ENCODE data around the gene SYNDIG1.

DNA sequence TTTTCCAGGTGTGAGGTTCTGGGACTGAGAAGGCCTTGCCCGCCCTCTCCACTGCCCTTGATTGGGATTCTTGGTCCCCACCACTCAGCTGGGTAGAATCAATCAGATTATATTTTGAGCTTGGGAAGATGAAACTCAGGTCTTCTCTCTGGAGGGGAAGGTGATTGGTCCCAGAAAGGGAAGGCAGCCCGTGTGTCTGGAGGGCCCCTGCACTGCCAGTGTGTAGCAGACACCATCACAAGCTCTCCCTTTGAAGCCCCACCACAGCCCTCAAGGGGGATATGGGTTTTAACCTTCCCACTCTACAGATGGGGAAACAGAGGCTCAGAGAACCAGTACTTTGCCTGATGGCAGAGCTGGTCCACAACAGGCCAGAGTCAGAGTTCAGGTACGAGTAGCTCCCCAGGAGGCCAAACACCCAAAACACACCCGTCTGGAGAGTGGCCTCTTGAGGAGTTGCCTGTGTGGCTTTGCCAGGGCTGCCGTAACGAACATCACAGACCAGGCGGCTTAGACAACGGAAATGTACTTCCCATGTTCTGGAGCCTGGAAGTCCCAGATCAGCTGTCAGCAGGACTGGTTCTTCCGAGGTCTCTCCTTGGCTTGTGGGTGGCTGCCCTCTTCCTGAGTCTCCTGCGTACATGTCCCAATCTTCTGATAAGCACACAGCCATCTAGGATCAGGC lies 205.6 kb downstream of the SYNDIG1 start:
- TF ChIP-seq, protein P1, sequence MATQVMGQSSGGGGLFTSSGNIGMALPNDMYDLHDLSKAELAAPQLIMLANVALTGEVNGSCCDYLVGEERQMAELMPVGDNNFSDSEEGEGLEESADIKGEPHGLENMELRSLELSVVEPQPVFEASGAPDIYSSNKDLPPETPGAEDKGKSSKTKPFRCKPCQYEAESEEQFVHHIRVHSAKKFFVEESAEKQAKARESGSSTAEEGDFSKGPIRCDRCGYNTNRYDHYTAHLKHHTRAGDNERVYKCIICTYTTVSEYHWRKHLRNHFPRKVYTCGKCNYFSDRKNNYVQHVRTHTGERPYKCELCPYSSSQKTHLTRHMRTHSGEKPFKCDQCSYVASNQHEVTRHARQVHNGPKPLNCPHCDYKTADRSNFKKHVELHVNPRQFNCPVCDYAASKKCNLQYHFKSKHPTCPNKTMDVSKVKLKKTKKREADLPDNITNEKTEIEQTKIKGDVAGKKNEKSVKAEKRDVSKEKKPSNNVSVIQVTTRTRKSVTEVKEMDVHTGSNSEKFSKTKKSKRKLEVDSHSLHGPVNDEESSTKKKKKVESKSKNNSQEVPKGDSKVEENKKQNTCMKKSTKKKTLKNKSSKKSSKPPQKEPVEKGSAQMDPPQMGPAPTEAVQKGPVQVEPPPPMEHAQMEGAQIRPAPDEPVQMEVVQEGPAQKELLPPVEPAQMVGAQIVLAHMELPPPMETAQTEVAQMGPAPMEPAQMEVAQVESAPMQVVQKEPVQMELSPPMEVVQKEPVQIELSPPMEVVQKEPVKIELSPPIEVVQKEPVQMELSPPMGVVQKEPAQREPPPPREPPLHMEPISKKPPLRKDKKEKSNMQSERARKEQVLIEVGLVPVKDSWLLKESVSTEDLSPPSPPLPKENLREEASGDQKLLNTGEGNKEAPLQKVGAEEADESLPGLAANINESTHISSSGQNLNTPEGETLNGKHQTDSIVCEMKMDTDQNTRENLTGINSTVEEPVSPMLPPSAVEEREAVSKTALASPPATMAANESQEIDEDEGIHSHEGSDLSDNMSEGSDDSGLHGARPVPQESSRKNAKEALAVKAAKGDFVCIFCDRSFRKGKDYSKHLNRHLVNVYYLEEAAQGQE (IDR thresholded peaks at IDR 0.05; ENCODE audit: insufficient replicate concordance, low read depth) = no peak
- TF ChIP-seq POLR2AphosphoS5 (IDR thresholded peaks at IDR 0.05; ENCODE audit: low read depth) (no peak), CTCF (IDR thresholded peaks at IDR 0.05; ENCODE audit: insufficient read depth, low read length) (no peak)
